Measurements from ENCODE around the gene CCDC9. TPM values are rescaled to one million over a fixed set of nuclear protein-coding genes. Genes with fewer than 3 reads are reported as not detected.

CCDC9 gene
- total and polyA plus RNA-seq, 2 of the 8 experiments (the other 6 are each of a cell fraction or from before 2014, with no cell fraction given), result 3.7 to 29.8 TPM

DNA sequence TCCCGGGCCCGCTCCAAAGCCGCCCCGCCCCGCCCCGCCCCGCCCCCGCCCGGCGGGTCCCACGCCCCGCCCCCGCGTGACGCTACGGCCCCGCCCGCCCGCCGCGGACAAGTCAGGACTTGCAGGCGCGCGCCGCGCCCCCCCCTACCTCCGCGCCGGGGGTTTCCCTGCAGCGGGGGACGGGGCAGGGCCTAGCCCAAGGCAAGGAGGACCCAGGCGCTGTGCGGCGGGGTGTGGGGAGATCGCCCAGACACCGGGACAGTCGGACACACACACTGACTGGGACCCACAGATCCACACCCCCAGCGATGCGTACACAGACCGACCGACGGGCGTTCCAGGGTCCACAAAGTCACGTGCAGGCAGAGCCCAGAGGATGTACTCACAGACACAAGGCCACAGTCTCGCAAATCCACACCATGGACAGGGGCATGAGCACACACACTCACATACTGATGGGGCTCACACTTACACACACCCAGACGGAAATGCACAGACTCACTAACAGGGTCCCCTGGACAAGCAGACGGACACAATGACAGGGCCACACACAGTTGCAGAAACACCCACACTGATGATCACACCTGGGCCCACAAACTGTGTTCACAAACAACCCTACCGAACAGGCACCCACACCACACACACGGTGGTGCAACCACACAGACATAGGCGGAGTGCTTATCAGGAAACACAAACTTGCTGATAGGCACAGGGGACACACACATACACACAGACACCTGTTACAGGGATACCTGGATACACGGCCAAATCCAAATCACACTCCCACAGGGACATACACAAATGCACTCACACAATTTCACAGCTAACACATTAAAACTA lies 24.9 kb upstream of the CCDC9 start (continued):
- TF ChIP-seq, protein P1, sequence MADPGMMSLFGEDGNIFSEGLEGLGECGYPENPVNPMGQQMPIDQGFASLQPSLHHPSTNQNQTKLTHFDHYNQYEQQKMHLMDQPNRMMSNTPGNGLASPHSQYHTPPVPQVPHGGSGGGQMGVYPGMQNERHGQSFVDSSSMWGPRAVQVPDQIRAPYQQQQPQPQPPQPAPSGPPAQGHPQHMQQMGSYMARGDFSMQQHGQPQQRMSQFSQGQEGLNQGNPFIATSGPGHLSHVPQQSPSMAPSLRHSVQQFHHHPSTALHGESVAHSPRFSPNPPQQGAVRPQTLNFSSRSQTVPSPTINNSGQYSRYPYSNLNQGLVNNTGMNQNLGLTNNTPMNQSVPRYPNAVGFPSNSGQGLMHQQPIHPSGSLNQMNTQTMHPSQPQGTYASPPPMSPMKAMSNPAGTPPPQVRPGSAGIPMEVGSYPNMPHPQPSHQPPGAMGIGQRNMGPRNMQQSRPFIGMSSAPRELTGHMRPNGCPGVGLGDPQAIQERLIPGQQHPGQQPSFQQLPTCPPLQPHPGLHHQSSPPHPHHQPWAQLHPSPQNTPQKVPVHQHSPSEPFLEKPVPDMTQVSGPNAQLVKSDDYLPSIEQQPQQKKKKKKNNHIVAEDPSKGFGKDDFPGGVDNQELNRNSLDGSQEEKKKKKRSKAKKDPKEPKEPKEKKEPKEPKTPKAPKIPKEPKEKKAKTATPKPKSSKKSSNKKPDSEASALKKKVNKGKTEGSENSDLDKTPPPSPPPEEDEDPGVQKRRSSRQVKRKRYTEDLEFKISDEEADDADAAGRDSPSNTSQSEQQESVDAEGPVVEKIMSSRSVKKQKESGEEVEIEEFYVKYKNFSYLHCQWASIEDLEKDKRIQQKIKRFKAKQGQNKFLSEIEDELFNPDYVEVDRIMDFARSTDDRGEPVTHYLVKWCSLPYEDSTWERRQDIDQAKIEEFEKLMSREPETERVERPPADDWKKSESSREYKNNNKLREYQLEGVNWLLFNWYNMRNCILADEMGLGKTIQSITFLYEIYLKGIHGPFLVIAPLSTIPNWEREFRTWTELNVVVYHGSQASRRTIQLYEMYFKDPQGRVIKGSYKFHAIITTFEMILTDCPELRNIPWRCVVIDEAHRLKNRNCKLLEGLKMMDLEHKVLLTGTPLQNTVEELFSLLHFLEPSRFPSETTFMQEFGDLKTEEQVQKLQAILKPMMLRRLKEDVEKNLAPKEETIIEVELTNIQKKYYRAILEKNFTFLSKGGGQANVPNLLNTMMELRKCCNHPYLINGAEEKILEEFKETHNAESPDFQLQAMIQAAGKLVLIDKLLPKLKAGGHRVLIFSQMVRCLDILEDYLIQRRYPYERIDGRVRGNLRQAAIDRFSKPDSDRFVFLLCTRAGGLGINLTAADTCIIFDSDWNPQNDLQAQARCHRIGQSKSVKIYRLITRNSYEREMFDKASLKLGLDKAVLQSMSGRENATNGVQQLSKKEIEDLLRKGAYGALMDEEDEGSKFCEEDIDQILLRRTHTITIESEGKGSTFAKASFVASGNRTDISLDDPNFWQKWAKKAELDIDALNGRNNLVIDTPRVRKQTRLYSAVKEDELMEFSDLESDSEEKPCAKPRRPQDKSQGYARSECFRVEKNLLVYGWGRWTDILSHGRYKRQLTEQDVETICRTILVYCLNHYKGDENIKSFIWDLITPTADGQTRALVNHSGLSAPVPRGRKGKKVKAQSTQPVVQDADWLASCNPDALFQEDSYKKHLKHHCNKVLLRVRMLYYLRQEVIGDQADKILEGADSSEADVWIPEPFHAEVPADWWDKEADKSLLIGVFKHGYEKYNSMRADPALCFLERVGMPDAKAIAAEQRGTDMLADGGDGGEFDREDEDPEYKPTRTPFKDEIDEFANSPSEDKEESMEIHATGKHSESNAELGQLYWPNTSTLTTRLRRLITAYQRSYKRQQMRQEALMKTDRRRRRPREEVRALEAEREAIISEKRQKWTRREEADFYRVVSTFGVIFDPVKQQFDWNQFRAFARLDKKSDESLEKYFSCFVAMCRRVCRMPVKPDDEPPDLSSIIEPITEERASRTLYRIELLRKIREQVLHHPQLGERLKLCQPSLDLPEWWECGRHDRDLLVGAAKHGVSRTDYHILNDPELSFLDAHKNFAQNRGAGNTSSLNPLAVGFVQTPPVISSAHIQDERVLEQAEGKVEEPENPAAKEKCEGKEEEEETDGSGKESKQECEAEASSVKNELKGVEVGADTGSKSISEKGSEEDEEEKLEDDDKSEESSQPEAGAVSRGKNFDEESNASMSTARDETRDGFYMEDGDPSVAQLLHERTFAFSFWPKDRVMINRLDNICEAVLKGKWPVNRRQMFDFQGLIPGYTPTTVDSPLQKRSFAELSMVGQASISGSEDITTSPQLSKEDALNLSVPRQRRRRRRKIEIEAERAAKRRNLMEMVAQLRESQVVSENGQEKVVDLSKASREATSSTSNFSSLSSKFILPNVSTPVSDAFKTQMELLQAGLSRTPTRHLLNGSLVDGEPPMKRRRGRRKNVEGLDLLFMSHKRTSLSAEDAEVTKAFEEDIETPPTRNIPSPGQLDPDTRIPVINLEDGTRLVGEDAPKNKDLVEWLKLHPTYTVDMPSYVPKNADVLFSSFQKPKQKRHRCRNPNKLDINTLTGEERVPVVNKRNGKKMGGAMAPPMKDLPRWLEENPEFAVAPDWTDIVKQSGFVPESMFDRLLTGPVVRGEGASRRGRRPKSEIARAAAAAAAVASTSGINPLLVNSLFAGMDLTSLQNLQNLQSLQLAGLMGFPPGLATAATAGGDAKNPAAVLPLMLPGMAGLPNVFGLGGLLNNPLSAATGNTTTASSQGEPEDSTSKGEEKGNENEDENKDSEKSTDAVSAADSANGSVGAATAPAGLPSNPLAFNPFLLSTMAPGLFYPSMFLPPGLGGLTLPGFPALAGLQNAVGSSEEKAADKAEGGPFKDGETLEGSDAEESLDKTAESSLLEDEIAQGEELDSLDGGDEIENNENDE (IDR thresholded peaks at IDR 0.05; ENCODE audit: insufficient replicate concordance, low read length), result no peak
- TF ChIP-seq NRF1 (IDR thresholded peaks at IDR 0.05; ENCODE audit: low read depth, low read length) (no peak), ASH2L (IDR thresholded peaks at IDR 0.05; ENCODE audit: low read length) (peak; percentile 35), RFX5 (IDR thresholded peaks at IDR 0.05; ENCODE audit: borderline replicate concordance, low read depth, low read length) (no peak), POLR2A (IDR thresholded peaks at IDR 0.05; ENCODE audit: control extremely low read depth in 1 of 2, low read depth in 2 of 2, low read length in 2 of 2) (peak in 1 of 2 experiments; percentile 71; a peak in 2 of 3 replicates), SIX5 (IDR thresholded peaks at IDR 0.05; ENCODE audit: low read depth, low read length) (no peak), CBX8 (IDR thresholded peaks at IDR 0.05; ENCODE audit: borderline replicate concordance, low read depth, low read length) (no peak), PHF8 (conservative IDR thresholded peaks at IDR 0.05; ENCODE audit: low read depth, low read length) (no peak), TCF12 (IDR thresholded peaks at IDR 0.05; ENCODE audit: low read depth, low read length) (no peak), KDM5A (IDR thresholded peaks at IDR 0.05; ENCODE audit: low read length) (no peak), SUZ12 (IDR thresholded peaks at IDR 0.05; ENCODE audit: low read length) (no peak)

Measured in H1 (cell line).